GM21825 (cell line): Measurements from ENCODE around the gene CFAP43.

Source experiments
- ATAC-seq: cut with Tn5 transposase; IDR thresholded peaks from one replicate; pipeline ENCODE4 v1.9.1; 2021; ENCODE audit warnings: mild to moderate bottlenecking, moderate library complexity; ENCODE audit not compliant: unreplicated experiment

The CFAP43 gene

DNA sequence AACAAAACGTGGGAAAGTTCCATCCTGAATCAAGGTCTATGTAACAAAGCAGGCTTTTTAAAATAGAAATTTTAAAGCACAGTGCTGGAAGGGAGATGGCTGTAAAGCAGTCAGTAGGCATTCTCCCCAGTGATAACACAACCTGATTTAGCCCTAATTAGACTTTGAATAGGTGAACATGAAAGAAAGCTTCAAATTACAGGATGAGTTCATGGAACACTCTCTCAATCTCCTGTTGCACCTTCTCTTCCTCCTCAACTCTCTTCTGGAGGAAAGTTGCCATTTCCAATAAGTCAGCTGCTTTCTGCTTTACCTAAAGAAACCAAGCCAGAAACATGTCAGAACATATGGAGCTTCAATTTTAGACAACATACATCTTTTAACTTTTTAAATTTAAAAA, 90.1 kb downstream of the CFAP43 start:
- ATAC-seq = no peak

DNA sequence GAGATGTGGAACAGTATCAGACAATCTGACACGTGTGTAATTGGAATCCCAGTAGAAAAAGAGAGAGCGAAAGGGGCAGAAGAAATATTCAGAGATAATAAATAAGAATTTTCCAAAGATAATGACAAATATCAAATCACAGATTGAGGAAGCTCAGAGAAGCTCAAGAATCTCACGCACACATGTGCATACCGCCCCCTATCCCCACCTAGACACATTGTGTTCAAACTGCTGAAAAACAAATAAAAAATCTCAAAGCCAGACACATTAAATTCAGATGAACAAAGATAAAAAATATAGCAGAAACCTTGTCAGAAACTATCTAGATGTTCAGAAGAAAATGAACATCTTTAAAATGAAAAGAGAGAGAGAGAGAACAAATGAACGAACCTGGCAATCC, 92.9 kb downstream of the CFAP43 start:
- ATAC-seq = no peak

DNA sequence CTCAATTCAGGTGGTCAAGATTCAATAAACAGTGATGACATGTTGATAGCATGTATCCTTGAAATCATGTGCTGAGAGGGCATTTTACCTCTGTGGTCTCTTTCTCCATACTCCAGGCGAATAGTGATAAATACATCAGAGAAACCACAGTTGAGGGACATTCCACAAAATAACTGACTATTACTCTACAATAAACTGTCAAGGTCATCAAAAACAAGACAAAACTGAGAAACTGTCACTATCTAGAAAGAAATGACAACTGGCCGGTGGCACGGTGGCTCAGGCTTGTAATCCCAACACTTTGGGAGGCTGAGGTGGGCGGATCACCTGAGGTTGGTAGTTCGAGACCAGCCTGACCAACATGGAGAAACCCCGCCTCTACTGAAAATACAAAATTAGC, 94.0 kb downstream of the CFAP43 start:
- no peak for ATAC-seq

DNA sequence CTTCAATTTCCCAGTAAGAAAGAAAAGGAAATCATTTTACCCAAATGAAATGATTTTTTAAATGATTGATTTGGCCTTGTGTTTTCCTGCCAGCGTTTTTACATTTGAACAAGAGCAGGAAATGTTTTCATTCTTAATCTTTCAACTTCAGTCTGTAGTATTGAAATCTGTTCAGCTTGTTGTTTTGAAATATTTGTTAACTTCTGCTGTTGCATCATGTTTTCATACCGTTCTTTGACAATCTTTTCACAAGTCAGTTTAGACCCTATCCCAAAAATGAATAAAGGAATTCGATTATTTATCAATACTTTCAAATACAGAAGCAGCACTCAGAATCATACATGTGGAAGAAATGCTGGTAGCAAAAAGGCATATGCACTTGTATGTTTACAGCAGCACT, 102.1 kb downstream of the CFAP43 start:
- no peak for ATAC-seq

DNA sequence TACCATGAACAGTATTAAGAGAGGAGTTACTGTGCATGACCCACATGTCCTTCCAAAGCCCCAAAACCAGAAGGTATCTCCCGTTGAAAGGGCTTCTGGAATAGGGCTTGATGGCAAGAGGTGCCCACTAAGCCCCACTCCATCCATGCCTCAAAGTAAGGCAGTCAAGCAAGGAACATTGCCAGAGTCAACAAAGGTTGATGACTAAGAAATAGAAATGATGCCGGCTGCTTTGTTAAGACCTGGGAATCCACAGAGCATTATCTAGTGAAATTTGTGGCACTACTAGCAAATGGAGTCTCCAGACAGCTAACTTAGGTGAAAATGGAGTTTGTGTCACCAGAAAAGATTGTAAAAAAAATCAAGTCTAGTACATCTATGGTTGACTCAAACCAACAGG, 104.0 kb downstream of the CFAP43 start:
- ATAC-seq = no peak

DNA sequence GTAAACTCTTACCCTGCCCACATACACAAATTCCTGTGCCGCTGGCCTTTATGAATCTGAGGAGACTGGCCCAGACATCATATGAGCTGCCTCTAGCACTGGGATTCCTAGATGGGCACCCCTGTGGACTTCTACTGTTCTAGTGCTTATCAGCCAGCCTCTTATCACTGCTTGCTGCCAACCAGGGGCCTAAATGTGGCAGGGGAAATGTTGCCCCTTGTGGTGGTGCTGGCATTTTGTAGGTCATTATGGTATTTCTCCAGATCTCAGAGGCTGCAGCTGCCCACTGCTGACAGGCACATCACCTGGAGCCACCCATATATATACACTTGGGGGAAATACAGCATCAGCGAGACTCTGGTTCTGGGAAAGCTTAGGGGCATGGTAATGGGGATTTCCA, 104.8 kb downstream of the CFAP43 start:
- ATAC-seq = no peak

DNA sequence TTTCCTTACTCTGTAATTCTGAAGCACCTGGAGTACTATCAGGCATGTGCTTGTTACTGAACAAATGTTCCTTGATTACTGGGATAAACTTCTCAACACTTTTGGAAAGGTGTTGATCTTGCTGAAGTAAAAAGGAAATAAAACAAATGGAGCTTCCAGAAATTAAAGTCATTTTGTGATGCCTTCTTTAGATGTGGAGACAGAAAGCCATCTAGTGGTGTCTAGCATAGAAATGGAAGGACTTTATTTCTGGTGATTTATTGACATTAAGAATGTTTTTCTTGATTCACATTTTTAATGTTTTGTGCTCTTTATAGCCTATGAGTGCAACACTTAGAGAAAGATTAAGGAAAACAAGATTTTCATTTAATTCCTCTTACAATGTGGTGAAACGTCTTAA, 108.8 kb downstream of the CFAP43 start:
- ATAC-seq = no peak

DNA sequence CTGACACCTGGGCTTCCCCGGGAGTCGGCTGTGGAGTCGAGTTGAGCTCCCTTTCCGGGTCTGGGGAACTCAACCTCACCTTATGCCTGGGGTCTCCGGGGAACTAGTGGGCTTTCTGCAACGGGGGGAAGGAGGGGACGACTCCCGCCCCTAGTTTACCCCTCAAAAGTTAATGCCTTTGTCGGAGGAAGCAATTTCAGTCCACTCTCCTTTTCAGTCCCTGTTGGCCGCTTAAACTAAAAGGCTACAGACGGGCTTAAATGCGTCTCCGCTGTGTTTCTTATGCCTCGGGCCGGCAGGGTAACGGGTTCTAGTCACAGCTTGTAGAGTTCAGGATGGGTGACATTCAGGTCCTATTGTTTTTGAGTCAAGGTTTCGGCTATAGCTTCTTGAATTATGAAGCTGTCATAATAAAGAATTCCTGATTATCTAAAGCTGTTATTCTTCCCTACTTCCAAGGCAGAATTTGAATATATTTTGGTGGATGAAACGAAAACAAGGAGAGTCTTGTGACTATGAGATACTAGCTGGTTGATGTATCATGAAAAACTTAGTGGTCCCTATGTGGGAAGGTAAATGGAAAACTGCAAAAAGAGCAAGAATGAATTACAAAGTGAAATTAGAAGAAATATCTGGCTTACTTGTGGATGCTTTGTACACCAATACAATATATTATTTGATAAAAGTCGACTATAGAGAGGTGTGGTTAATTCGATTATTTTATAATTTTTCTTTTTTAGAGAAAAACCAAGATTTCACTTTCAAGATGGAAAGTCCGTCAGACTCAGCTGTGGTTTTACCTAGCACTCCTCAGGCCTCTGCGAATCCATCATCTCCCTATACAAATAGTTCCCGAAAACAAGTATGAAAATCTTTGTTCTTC, 109.7 kb downstream of the CFAP43 start:
- peak; percentile 5 for ATAC-seq

DNA sequence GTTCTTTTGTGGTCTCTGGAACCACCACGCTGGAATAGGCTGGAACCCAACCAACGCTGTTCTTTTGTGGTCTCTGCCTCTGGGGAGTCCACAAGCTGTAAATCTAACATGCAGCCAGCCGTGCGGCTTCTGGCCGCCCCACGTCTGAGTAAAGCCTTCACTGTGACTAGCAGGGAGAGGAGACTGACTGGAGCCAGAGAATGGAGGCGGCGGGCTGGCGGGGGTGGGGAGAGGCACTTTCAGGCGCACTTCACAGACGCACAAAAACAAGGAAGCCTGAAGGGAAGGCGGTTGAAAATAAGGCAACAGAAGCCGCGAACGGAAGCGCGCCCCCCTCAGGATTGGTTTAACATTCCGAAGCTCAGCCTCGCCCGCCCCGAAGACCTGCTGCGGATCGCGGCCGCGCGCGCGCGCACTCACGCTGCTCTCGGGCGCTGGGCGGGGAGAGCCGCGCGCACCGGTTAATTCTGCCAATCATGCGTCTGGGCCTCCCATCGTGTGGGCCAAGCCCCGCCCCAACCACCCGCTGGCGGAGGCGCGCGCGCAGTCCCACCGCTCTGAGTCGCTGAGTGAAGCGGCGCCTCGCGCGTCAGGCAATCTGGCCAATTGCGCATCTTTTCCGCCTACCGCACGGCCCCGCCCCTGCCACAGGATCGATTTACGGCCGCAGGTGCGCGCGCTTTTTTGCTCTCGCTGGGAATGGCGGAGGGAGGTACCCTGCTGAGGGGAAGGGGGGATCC, 110.5 kb downstream of the CFAP43 start, which contains the start of gene SFR1:
TSS of gene SFR1 (plus strand) at position 687 of the 740 bp plus-strand sequence. CDS start at position 700, 13 bp downstream.
- ATAC-seq = peak; percentile 92

DNA sequence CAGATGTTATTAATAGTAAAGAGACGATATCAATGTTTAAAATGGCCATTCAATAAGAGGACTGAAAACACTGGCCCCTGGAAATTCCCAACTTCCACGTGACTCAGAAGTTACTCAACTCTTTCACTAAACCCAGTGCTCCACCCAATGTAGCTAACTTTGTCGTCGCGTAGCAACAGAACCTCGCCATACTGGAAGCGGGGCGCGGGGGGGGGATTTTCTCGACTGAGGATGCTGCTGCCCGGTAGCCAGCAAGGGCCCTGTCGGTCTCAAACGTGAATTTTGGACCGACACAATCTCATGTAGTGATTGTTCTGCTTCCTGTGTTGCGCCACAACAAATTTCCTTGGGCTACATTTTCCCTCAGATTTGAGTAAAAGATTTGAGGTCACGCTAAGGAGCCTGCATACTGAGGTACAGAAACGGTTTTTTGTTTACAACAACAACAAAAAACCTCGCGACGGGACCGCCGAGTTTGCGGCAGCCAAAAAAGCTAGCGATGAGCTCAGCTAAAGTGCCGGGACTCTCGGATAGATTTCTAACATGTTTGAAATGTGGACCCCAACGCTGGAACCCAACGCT, 111.2 kb downstream of the CFAP43 start:
- ATAC-seq = peak; percentile 34

DNA sequence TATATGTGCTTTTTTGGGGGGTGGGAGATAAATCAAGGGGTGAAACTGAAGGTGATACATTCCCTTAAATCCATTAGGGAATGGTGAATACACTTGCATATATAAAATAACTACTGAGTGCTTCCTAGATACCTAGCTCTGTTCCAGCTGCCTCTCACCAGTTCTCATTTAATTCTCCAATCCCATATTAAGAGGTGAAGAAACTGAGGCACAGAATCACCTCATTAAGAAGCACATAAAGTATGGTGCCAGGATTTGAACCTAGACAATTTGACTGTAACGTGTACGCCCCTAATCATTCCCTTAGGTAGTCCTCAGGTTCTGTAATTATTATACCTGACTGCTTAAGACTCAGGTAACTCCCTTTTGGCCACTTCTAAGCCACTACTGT, 111.7 kb downstream of the CFAP43 start:
- ATAC-seq = no peak

DNA sequence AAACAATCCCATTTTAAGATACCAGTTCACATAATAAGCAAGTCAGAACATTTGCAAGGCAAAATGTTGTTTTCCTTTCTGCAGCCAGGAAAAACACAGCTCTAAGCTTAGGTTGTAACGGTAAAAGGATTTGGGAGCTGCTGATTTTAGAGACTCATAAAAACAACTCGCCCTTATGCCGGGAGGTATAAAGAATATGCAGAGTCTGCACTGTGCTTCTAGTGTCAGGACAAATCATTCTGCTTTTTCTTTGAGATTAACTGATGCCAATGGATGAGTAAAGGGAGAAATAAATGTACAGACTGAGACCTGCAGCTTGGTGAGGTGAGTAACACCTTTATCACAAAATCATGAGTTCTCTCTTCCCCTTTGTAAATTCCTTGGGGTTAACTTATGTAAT, 112.2 kb downstream of the CFAP43 start:
- no peak for ATAC-seq

DNA sequence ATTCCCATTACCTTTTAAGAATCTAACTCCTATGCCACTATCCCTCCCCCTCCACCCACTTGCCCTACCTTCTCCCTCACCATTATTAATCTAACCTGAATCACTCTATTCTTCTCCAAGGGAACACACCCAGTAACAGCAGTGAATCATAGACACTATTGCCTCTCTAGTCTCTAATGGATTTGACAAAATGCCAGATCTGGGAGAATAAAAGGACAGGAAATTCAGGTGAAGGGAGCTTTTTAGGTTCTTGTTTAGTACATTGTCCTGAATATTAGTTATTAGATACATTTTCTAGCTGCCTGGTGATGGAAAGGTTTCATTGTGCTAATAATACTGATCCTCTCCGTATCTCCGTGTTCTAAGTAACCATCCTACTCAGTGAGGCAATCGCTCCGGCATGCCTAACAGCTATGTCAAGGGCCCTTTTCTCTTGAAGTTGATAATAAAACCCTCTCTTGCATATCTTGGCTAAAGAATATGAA, 114.3 kb downstream of the CFAP43 start:
- no peak for ATAC-seq

DNA sequence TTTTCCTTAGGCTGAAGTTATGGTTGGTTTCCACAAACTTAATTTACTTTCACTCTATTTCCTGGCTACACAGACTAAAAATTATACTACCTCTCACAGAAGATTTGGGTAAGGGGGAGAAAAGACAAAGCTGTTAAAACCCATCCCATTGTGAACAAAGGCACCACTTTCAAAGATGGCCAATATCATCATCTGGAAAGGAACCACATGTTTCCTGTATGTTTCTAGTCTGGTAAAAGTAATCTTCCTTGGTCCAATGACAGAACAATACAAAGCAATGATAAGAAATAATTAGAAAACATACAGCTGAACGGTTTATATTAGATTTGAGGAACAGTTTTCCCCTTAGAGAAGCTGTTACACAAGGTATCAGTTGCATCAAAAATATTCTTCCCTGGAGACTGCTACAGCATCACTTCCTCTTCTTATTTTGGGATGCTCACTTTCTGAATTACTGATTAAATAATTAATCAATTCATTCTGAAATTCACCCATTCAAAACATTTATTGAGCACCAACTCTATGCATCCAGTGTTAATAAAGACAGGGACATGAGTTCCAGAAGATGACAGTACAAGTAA, 118.7 kb downstream of the CFAP43 start:
- no peak for ATAC-seq

DNA sequence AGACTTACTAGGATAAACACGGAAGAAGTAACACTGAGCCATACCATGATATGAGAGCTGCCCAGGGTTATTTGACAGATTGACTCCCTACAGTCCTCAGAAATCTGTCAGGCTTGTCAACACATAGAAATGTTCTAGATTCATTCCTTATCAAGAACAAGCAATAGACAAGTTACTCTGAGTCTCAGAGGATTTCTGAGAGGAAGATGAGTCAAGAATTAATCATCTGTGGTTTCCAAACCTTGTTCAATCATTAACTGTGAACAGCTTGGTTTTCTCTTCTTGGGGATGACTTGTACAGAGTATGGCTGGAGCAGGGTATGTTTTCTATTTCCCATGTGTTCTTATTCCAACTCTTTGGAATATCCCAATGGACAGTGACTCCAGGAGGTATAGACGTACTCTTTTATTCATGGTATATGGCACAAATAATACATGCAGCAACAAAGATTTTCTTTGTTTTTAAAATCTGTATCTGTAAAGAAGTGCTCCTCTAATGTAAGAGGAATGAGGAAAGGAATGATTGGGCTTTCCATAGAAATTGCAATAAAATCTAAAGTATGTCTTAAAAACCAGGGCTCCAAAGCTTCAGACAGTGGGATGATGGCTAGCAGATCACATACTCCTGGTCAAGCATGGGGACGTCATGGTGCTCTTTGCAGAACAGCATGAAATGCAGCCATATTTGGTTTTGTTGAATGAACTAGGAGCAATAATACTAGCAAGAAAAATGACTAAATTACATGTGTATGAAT, 122.1 kb downstream of the CFAP43 start:
- ATAC-seq = peak; percentile 88

DNA sequence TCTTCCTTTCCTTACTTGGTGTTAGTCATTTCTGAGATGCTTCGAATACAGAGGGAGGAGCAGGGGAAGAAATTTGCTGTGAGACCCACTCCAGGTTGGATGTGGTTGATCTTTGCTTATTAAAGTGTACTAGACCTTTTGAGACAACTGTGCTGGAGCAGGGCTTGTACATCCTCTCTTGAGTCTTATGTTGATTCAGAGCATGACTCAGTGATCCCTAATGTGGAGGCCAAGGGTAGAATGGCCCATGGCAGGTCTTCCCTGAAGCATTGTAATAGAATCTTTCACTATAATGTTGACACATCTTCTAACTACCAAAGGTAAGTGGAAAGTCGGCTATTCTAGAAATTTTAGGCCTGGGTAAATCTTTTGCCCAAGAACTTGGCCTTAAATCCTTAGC, 127.2 kb downstream of the CFAP43 start:
- no peak for ATAC-seq

DNA sequence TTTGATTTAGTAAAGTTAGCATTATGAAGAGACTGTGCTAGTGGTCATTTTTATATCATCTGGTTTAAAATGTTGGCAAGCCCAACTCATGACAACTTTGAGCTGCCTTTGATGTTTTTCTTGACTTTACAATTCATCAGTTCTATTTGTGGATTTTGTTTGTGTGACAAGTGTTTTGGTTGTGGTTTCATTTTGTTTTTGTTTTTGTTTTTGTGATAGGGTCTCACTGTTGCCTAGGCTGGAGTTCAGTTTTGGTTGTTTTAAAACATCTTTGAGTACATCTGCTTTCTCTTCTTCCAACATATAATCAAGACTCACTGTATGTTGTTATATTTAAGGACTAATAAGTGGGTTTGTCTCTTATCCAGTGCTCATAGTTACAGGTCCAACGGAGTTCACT, 127.7 kb downstream of the CFAP43 start:
- no peak for ATAC-seq

DNA sequence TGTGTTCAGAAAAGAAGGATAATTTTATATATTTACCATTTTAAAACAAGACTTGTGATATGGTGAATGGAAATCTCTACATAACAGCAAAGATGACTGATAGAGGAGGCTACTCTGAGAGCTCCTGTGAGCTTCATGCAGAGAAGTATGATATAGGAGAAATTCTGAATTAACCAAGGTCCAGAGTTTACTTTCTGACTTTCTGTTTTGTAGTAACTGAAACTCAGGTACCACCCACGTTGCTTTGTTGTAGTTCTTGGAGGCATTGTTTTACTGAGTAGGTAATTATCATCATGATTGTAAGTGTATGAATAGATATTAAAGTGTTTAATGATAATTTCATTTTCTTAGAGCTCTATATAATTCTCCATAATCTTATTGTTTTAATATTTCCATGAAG, 128.2 kb downstream of the CFAP43 start:
- ATAC-seq = no peak

DNA sequence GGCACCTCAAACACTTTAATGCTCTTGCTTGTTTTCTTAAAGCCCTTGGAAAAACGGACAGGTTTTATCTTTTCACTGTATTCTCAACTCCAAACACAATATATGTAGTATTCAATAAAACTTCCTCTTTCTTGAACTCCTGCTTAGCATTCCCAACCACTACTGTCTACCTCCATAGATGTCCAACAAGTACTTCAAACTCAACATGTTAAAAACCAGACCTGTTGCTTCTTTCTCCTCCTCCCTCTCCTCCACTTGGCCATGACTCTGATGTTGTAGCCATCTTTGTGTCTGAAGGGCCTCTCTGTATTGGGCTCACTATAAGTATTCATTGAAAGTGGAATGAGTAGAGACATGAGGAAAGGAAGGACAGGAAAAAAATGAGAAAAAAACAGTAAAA, 130.3 kb downstream of the CFAP43 start:
- ATAC-seq = no peak

DNA sequence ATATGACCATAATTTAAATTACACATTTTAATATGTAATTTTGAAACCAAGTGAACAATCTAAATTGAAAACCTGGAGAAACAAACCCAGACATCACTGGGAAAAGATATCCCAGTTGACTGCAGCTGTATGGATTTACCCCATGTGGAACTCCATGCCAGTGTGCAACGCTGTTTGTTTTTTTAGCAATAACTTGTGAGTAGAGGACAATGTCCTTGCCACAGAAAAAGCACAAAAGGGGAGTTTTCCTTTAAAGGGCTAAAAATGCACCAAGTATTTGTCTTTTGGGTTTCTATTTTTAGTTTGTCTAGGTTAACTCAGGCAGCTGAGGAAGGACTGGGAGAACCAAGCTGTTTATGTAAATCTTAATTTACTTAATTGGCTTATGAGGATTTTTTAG, 131.4 kb downstream of the CFAP43 start:
- no peak for ATAC-seq

DNA sequence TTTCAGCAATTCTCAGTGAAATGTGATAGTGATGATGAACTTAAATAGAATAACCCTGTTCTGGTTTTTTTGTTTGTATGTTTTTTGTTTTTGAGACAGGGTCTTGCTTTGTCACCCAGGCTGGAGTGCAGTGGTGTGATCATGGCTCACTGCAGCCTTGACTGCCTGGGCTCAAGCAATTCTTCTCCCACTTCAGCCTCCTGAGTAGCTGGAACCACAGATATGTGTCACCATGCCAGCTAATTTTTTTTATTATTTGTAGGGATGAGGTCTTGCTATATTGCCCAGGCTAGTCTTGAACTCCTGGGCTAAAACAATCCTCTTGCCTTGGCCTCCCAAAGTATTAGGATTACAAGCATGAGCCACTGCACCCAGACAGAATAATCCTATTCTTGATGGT, 132.2 kb downstream of the CFAP43 start:
- ATAC-seq = no peak
